ENCODE measurements around the gene INPPL1.

- no peak for TF ChIP-seq CTCF (IDR thresholded peaks at IDR 0.05; ENCODE audit: extremely low read depth in 1 of 2, insufficient read depth in 1 of 2, low read depth in 1 of 2, low read length in 2 of 2)
- TF ChIP-seq POLR2A (IDR thresholded peaks at IDR 0.05; ENCODE audit: low read depth, low read length): no peak
- TF ChIP-seq EZH2 (IDR thresholded peaks at IDR 0.05; ENCODE audit: borderline replicate concordance, low read depth, low read length, severe bottlenecking): no peak
- no peak for TF ChIP-seq FOS (IDR thresholded peaks at IDR 0.05; ENCODE audit: borderline replicate concordance, insufficient read depth, low read length)
- TF ChIP-seq POLR2AphosphoS5 (IDR thresholded peaks at IDR 0.05; ENCODE audit: insufficient read depth, low read depth, low read length): no peak
Observed at GRCh38 chr11:72260574-72260973, 36.0 kb downstream of the INPPL1 start.

Measured in endothelial cell of umbilical vein (primary cell).